GM21529 (cell line): ENCODE data around the gene LYZL1.
"Not testable (repeated sequence)": the region's sequence is repeated elsewhere in the genome, so short reads cannot be mapped to it uniquely, and the experiment has no call there.

Source experiments
- ATAC-seq: cut with Tn5 transposase; IDR thresholded peaks from one replicate; pipeline ENCODE4 v1.9.1; 2021; ENCODE audit not compliant: unreplicated experiment

The LYZL1 gene

DNA sequence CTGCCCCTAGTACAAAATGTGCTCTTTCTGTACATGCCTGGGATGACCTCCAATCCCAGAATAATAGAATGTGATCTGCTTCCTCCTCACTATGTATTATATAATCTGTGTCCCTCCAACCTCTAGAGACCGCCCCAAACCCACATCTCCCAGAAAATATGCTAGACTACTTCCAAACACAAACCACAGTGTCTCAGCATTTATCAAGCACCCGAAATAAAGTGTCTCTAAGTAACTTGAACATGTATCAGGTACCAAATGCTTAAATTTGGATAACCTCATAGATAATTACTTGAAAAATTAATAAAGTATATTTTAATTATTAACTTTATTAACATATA, 16.1 kb downstream of the LYZL1 start:
- no peak for ATAC-seq

- no peak for ATAC-seq
Measured at GRCh38 chr10:29306688-29307087, 17.8 kb downstream of the LYZL1 start.

GRCh38 chr10:29308142-29308541, 19.3 kb downstream of the LYZL1 start:
- not testable (repeated sequence) for ATAC-seq

- no peak for ATAC-seq
Measured at GRCh38 chr10:29309465-29309864, 20.6 kb downstream of the LYZL1 start.

DNA sequence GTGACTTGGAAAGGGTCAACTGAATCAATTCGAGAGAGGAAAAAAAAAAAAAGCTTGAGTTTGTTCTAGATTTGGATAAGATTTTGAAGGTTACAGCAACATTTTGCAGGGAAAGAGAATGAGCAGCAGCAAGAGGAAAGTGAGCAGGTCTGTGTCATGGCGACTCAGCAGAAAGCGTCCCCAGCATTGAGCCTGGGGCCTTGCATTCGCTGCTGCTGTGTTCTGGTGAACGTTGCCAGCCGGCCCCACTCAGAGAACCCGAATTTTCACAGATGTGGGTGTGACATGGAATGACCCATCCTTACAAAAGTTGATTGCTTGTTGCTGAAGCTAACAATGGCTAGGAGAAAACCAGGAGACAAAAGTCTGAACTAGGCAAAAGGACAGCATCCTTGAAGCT, 21.6 kb downstream of the LYZL1 start:
- ATAC-seq = not testable (repeated sequence)

DNA sequence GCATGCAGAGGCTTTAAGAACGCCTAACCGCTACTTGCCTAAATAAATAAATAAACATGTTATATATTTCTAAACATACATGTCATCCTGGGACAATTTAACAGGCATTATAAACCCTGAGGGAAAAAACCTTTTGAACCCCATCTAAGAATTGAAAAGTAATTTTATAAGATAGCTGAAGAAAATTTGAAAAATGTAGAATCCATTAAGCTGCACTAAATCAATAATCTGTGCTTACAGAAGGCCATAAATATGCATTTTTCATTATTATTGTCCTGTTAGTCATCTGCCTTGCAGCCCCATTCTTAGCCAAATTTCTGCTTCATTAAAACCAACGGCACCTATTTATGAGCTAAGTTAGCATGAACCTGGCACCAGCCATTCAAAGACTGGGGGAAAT, 24.2 kb downstream of the LYZL1 start:
- ATAC-seq = no peak

DNA sequence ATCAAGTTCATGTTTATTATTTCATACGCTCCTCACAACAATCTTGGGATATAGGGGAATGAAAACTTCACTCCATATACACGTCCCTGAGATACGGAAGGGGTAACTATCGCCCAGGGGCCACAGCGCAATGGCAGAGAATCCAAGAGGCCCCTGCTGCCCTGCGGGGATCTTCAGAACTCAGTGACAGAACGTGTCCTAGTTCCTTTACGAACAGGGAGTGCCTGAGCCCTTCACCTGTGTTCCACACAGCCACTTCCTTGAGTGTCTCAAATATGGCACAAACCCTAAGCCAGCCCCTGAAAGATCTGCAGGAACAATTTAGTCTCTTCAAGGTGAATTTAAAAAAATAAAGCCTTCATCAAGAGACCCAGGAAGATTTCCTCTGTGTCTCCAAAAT, 25.9 kb downstream of the LYZL1 start:
- ATAC-seq = no peak

DNA sequence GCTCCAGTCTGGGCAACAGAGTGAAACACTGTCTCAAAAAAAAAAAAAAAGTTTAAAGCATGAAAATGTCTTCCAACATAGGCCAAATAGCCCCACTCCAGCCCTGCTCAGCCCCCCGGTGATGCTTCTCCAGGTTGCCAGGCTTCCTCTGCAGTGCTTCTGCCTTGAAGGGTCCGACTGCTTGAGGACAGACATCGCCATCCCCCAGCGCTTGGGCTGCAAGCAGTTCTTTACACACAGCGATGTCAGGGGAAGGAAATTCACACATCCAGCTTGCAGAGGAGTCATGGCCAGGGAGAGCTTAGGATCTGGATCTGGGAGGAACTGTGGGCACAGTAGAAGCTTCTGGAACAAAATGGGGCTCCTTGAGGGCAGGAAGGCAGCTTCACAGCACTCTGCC, 26.9 kb downstream of the LYZL1 start:
- ATAC-seq = no peak

- ATAC-seq = no peak
Measured at GRCh38 chr10:29316308-29317026, 27.6 kb downstream of the LYZL1 start.

DNA sequence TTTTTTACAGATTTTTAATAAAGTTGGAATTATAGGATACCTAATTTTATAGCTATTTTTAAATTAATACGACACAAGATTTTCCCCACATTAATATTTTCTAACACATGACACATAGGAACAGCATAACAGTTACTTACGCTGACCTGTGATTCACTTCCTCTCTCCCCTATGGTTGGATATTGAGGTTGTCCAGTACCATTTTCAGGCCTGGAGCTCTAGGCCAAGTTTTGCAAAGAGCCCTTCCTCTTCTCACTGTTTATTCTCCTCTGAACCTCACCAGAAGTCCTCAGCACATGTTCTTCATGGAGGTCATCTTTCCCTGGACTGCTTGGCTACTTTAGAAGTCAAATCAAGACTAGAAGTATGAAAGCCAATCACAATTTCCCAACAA, 28.2 kb downstream of the LYZL1 start:
- ATAC-seq = no peak

GRCh38 chr10:29317423-29318021, 28.7 kb downstream of the LYZL1 start:
- no peak for ATAC-seq

- ATAC-seq = not testable (repeated sequence)
Measured at GRCh38 chr10:29318141-29319071, 29.5 kb downstream of the LYZL1 start.

- ATAC-seq = no peak
Measured at GRCh38 chr10:29319205-29319781, 30.4 kb downstream of the LYZL1 start.

- not testable (repeated sequence) for ATAC-seq
Measured at GRCh38 chr10:29320680-29321121, 31.8 kb downstream of the LYZL1 start.

DNA sequence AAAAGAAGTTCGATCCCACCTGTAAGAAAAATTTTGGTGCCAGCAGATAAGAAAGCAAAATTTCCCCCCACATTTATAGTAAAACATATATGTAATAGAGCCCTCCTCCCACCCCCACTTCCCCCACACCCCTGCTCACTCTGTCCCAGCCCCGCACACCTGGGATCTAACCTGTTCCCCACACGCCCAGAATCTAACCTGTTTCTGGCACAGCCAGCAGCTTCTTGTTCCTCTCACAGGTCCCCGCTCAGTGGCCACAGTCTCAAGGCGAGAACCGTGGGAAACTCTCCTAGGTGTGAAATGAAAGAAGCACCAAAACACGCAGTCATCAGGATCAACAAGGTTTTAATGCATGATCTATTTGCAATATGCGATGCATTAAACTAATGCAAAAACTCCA, 32.8 kb downstream of the LYZL1 start:
- no peak for ATAC-seq

- no peak for ATAC-seq
Measured at GRCh38 chr10:29322918-29323317, 34.0 kb downstream of the LYZL1 start.

DNA sequence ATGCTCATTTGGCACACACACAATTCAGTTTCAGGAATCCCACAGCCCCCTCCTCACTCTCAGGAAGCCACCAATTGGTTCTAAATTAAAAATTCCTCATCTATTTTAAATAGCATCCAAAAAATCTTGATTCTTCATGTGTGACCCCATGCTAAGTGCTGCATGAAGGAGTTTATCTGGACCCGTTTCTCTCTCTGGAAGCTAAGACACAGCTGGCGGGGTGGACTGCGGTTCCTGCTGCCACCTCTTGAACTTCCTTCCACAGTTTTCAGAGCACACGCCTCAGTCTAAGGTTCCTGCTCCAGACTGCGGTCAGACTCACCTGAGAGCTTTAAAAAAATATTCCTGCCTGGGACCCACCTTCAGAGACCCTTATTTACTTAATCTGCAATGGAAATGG, 34.5 kb downstream of the LYZL1 start:
- no peak for ATAC-seq

- ATAC-seq = no peak
Measured at GRCh38 chr10:29324220-29324841, 35.5 kb downstream of the LYZL1 start.

- ATAC-seq = no peak
Measured at GRCh38 chr10:29326299-29326698, 37.4 kb downstream of the LYZL1 start.

DNA sequence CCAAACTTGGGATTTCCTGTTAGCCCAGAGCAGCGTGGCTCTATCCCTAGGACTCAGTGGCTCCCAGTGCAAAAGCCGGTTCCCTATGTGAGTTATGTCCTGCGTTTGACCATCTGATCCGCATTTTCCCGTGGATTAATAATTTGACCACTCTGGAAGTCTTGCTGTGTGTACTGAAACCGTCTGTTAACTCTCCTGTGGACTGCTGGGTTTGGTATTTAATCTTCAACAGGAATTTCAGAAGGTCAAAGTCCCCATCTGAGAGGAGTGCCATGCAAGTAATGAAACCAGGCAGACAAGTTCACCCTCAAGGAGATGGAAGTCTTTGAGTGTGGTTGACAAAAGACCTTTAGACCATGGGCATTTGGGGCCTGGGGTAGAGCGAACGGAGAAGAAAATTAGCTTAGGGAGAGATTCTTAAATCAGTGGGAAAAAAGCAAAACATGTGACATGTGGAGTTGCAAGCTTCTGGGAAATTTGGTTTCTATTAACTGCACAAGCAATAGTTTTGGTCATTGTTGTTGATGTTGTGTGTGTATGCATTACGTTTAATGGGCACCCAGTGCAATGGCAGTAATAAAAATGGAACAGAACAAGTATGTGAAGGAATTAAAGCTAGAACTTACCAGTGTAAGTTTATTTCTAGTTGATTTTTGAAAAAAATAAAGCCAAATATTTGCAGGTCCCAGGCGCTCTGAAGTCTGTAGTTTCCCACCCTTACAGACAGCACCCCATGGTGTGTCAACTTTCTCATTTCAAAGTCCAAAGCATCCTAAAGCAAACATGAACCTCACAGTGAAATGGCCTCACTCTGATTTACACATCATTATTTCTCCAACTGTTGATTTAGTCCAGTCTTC, 38.2 kb downstream of the LYZL1 start:
- ATAC-seq = no peak
